H1 (cell line): Measurements from ENCODE around the gene GCKR.

Experiments
- CEBPB ChIP-seq: IDR thresholded peaks from 2 replicates; pipeline ENCODE4 v1.6.1; 2012; ENCODE audit warnings: low read depth, low read length
- CREB1 ChIP-seq: IDR thresholded peaks from 2 replicates; pipeline ENCODE4 v1.6.1; 2012; ENCODE audit warnings: inconsistent platforms
- CTCF ChIP-seq, 3 experiments: IDR thresholded peaks; 1 replicate in 2 of 3; 2 replicates in 1 of 3; pipeline versions ENCODE4 v1.5.1 to v1.6.1; 2011; ENCODE audit warnings: low read length in 3 of 3, mild to moderate bottlenecking in 3 of 3, inconsistent platforms in 2 of 3, low read depth in 1 of 3, moderate library complexity in 1 of 3; ENCODE audit not compliant: insufficient read depth in 1 of 3; ENCODE audit errors: control extremely low read depth in 1 of 3
- EP300 ChIP-seq, 2 experiments: IDR thresholded peaks; 1 replicate in 1 of 2; 2 replicates in 1 of 2; pipeline ENCODE4 v1.6.1; 2011 to 2012; ENCODE audit warnings: low read depth in 2 of 2, low read length in 2 of 2, mild to moderate bottlenecking in 2 of 2, borderline replicate concordance in 1 of 2, inconsistent platforms in 1 of 2, moderate library complexity in 1 of 2
- EZH2 ChIP-seq: fragments of 200-600 bp; sonication (generic); IDR thresholded peaks from 2 replicates; pipeline ENCODE4 v1.7.1; 2012; ENCODE audit warnings: low read depth, mild to moderate bottlenecking, moderate library complexity, low read length, inconsistent platforms; ENCODE audit not compliant: severe bottlenecking
- JUND ChIP-seq: IDR thresholded peaks from 2 replicates; pipeline ENCODE4 v1.6.1; 2011; ENCODE audit warnings: mild to moderate bottlenecking, improper control_type of control experiment, low read length
- KDM4A ChIP-seq: IDR thresholded peaks from one replicate; pipeline ENCODE4 v1.7.1; 2012; ENCODE audit warnings: low read depth, mild to moderate bottlenecking, moderate library complexity, low read length, inconsistent platforms; ENCODE audit not compliant: severe bottlenecking
- KDM5A ChIP-seq: fragments of 200-600 bp; IDR thresholded peaks from 2 replicates; pipeline ENCODE4 v1.7.1; 2012; ENCODE audit warnings: mild to moderate bottlenecking, low read length, inconsistent platforms, mixed read lengths
- POLR2AphosphoS5 ChIP-seq: IDR thresholded peaks from 2 replicates; pipeline ENCODE4 v1.6.1; 2011; ENCODE audit warnings: low read depth, low read length
- TAF1 ChIP-seq: IDR thresholded peaks from 2 replicates; pipeline ENCODE4 v1.6.1; 2011; ENCODE audit warnings: mild to moderate bottlenecking, low read depth, low read length
- TCF12 ChIP-seq: IDR thresholded peaks from 2 replicates; pipeline ENCODE4 v1.6.1; 2011; ENCODE audit warnings: low read depth, mild to moderate bottlenecking, low read length
- YY1 ChIP-seq: IDR thresholded peaks from 2 replicates; pipeline ENCODE4 v1.6.1; 2011; ENCODE audit warnings: low read depth, mild to moderate bottlenecking, low read length
- ZNF274 ChIP-seq: IDR thresholded peaks from 2 replicates; pipeline ENCODE4 v1.7.0; 2012; ENCODE audit warnings: low read length, borderline replicate concordance; ENCODE audit errors: extremely low read depth

- no peak for TF ChIP-seq CTCF (IDR thresholded peaks at IDR 0.05; ENCODE audit: control extremely low read depth in 1 of 3, insufficient read depth in 1 of 3, low read depth in 1 of 3, low read length in 3 of 3)
- no peak for TF ChIP-seq YY1
- TF ChIP-seq TAF1 = no peak
- TF ChIP-seq CEBPB = no peak
- TF ChIP-seq TCF12 = no peak
- TF ChIP-seq EZH2 = no peak
- no peak for TF ChIP-seq CREB1
- no peak for TF ChIP-seq KDM5A
- TF ChIP-seq ZNF274 = no peak
- no peak for TF ChIP-seq JUND
- TF ChIP-seq EP300 (IDR thresholded peaks at IDR 0.05; ENCODE audit: borderline replicate concordance in 1 of 2, low read depth in 2 of 2, low read length in 2 of 2) = no peak
- TF ChIP-seq POLR2AphosphoS5 = no peak
- no peak for TF ChIP-seq KDM4A
These were observed 5.5 kb downstream of the GCKR start for GRCh38 chr2:27502142-27502541.
